ENCODE data around the gene NMUR1.

Gene NMUR1

GRCh38 chr2:231549446-231550239, 19.4 kb upstream of the NMUR1 start:
- FAIRE-seq (no peak), DNase-seq (ENCODE audit: insufficient read length) (no peak)
- TF ChIP-seq POLR2A (IDR thresholded peaks at IDR 0.05; ENCODE audit: low read depth, low read length): no peak
- no peak for TF ChIP-seq TAF1 (IDR thresholded peaks at IDR 0.05; ENCODE audit: borderline replicate concordance, low read depth, low read length)
- TF ChIP-seq POLR2AphosphoS5 (IDR thresholded peaks at IDR 0.05; ENCODE audit: low read depth, low read length): no peak

- FAIRE-seq (peak; percentile 48), DNase-seq (ENCODE audit: insufficient read length) (no peak)
- no peak for TF ChIP-seq TAF1 (IDR thresholded peaks at IDR 0.05; ENCODE audit: borderline replicate concordance, low read depth, low read length)
- no peak for TF ChIP-seq POLR2A (IDR thresholded peaks at IDR 0.05; ENCODE audit: low read depth, low read length)
Measured at GRCh38 chr2:231548752-231549151, 18.5 kb upstream of the NMUR1 start.

GRCh38 chr2:231547315-231548110, 17.3 kb upstream of the NMUR1 start:
- DNase-seq (ENCODE audit: insufficient read length) (no peak), FAIRE-seq (no peak)
- TF ChIP-seq POLR2A (IDR thresholded peaks at IDR 0.05; ENCODE audit: low read depth, low read length) (no peak), TAF1 (IDR thresholded peaks at IDR 0.05; ENCODE audit: borderline replicate concordance, low read depth, low read length) (no peak)

- DNase-seq (ENCODE audit: insufficient read length) (no peak), FAIRE-seq (no peak)
- TF ChIP-seq POLR2A (IDR thresholded peaks at IDR 0.05; ENCODE audit: low read depth, low read length) (no peak), TAF1 (IDR thresholded peaks at IDR 0.05; ENCODE audit: borderline replicate concordance, low read depth, low read length) (no peak), POLR2AphosphoS5 (IDR thresholded peaks at IDR 0.05; ENCODE audit: low read depth, low read length) (no peak)
Measured at GRCh38 chr2:231546014-231546715, 15.9 kb upstream of the NMUR1 start.

GRCh38 chr2:231545105-231545902, 15.1 kb upstream of the NMUR1 start:
- FAIRE-seq (peak; percentile 100), DNase-seq (ENCODE audit: insufficient read length) (peak; percentile 74)

GRCh38 chr2:231542136-231542535, 11.9 kb upstream of the NMUR1 start:
- FAIRE-seq: no peak
- TF ChIP-seq TAF1 (IDR thresholded peaks at IDR 0.05; ENCODE audit: borderline replicate concordance, low read depth, low read length) (no peak), POLR2AphosphoS5 (IDR thresholded peaks at IDR 0.05; ENCODE audit: low read depth, low read length) (no peak), POLR2A (IDR thresholded peaks at IDR 0.05; ENCODE audit: low read depth, low read length) (no peak)
- DNase-seq (ENCODE audit: insufficient read length): no peak

More at GRCh38 chr2:231545105-231545902, 15.1 kb upstream of the NMUR1 start:
- TF ChIP-seq POLR2A (IDR thresholded peaks at IDR 0.05; ENCODE audit: low read depth, low read length): peak; percentile 93
- no peak for TF ChIP-seq TAF1 (IDR thresholded peaks at IDR 0.05; ENCODE audit: borderline replicate concordance, low read depth, low read length)
- peak; percentile 74; the same call in 1 of the 2 replicates for TF ChIP-seq POLR2AphosphoS5 (IDR thresholded peaks at IDR 0.05; ENCODE audit: low read depth, low read length)

GRCh38 chr2:231541645-231542044, 11.4 kb upstream of the NMUR1 start:
- no peak for FAIRE-seq
- DNase-seq (ENCODE audit: insufficient read length): no peak
- TF ChIP-seq TAF1 (IDR thresholded peaks at IDR 0.05; ENCODE audit: borderline replicate concordance, low read depth, low read length) (no peak), POLR2AphosphoS5 (IDR thresholded peaks at IDR 0.05; ENCODE audit: low read depth, low read length) (no peak), POLR2A (IDR thresholded peaks at IDR 0.05; ENCODE audit: low read depth, low read length) (no peak)

GRCh38 chr2:231539991-231540390, 9.7 kb upstream of the NMUR1 start:
- no peak for TF ChIP-seq TAF1 (IDR thresholded peaks at IDR 0.05; ENCODE audit: borderline replicate concordance, low read depth, low read length)
- TF ChIP-seq POLR2AphosphoS5 (IDR thresholded peaks at IDR 0.05; ENCODE audit: low read depth, low read length): no peak
- no peak for TF ChIP-seq POLR2A (IDR thresholded peaks at IDR 0.05; ENCODE audit: low read depth, low read length)
- DNase-seq (ENCODE audit: insufficient read length): no peak
- no peak for FAIRE-seq

GRCh38 chr2:231535961-231536360, 5.7 kb upstream of the NMUR1 start:
- DNase-seq (ENCODE audit: insufficient read length): no peak
- no peak for FAIRE-seq
- TF ChIP-seq POLR2A (IDR thresholded peaks at IDR 0.05; ENCODE audit: low read depth, low read length) (no peak), TAF1 (IDR thresholded peaks at IDR 0.05; ENCODE audit: borderline replicate concordance, low read depth, low read length) (no peak), POLR2AphosphoS5 (IDR thresholded peaks at IDR 0.05; ENCODE audit: low read depth, low read length) (no peak)

GRCh38 chr2:231533777-231534125, 3.5 kb upstream of the NMUR1 start:
- DNase-seq (ENCODE audit: insufficient read length) (no peak), FAIRE-seq (no peak)
- no peak for TF ChIP-seq TAF1 (IDR thresholded peaks at IDR 0.05; ENCODE audit: borderline replicate concordance, low read depth, low read length)
- no peak for TF ChIP-seq POLR2A (IDR thresholded peaks at IDR 0.05; ENCODE audit: low read depth, low read length)
- no peak for TF ChIP-seq POLR2AphosphoS5 (IDR thresholded peaks at IDR 0.05; ENCODE audit: low read depth, low read length)
